Fibroblast of the aortic adventitia (primary cell): ENCODE results near the gene PLXNB1. TPM values are rescaled to one million over a fixed set of nuclear protein-coding genes. Genes with fewer than 3 reads are reported as not detected.

ENCODE experiments used
- DNase-seq: peaks from one replicate; pipeline ENCODE4 v3.0.0-alpha.2; 2010; ENCODE audit warnings: low read depth
- H3K4me3 ChIP-seq: 2 replicates; pipeline ENCODE4 v1.5.1; 2011; ENCODE audit warnings: low read depth, mild to moderate bottlenecking, control low read depth, low read length, moderate library complexity
- total RNA-seq: library from RNA; depleted of rRNA; stranded (reverse); fragments of >200 nt; gene quantifications from 2 replicates; pipeline ENCODE4 v1.2.3, GENCODE V29; 2012; ENCODE audit warnings: low replicate concordance
- TF ChIP-seq, protein P1 (sequence below): IDR thresholded peaks from 2 replicates; pipeline ENCODE4 v1.5.1; 2011; ENCODE audit warnings: mild to moderate bottlenecking, low read length, control low read depth, inconsistent platforms; ENCODE audit not compliant: insufficient read depth

The PLXNB1 gene, protein sequence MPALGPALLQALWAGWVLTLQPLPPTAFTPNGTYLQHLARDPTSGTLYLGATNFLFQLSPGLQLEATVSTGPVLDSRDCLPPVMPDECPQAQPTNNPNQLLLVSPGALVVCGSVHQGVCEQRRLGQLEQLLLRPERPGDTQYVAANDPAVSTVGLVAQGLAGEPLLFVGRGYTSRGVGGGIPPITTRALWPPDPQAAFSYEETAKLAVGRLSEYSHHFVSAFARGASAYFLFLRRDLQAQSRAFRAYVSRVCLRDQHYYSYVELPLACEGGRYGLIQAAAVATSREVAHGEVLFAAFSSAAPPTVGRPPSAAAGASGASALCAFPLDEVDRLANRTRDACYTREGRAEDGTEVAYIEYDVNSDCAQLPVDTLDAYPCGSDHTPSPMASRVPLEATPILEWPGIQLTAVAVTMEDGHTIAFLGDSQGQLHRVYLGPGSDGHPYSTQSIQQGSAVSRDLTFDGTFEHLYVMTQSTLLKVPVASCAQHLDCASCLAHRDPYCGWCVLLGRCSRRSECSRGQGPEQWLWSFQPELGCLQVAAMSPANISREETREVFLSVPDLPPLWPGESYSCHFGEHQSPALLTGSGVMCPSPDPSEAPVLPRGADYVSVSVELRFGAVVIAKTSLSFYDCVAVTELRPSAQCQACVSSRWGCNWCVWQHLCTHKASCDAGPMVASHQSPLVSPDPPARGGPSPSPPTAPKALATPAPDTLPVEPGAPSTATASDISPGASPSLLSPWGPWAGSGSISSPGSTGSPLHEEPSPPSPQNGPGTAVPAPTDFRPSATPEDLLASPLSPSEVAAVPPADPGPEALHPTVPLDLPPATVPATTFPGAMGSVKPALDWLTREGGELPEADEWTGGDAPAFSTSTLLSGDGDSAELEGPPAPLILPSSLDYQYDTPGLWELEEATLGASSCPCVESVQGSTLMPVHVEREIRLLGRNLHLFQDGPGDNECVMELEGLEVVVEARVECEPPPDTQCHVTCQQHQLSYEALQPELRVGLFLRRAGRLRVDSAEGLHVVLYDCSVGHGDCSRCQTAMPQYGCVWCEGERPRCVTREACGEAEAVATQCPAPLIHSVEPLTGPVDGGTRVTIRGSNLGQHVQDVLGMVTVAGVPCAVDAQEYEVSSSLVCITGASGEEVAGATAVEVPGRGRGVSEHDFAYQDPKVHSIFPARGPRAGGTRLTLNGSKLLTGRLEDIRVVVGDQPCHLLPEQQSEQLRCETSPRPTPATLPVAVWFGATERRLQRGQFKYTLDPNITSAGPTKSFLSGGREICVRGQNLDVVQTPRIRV (N-terminal part only)
- total RNA-seq, result 30.0 and 59.5 TPM in 2 replicates

DNA sequence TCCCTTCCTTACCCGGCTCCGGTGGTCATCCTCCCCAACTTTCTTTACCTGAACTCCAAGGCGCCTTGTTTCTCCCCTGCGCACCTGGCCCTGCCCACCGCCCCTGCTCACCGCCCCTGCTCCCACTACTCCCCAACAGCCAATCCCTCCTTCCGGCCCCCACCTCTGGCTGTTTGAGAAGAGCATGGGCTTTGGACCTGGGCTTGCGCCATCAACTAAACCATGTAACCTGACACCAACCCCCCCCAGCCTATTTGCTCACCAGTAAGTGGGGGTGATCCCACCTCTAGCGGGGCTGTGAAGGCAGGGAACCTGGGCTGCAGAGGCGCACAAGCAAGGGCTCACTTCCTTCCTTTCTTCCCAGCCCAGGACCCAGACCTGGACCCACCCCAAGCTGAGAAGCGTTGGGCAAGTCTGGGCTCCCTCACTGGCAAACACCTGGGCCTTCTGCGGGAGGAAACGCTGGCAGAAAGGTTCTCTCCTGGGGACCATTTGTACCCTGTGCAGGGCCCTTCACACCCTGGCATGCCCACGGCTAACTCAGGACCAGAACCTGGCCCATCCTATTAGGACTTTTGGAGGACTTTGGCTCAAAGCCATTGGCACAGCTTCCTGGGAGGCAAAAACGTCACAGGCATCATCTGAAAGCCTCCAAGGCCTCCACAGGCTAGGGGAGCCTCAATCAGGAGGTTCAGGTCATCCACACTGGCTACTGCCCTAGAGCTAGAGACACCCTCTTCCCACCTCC is at the start of gene PLXNB1:
TSS of gene PLXNB1 (minus strand) at position 127 of the 748 bp plus-strand sequence. CDS start 5,475 bp downstream, outside the sequence.
- TF ChIP-seq, protein P1, sequence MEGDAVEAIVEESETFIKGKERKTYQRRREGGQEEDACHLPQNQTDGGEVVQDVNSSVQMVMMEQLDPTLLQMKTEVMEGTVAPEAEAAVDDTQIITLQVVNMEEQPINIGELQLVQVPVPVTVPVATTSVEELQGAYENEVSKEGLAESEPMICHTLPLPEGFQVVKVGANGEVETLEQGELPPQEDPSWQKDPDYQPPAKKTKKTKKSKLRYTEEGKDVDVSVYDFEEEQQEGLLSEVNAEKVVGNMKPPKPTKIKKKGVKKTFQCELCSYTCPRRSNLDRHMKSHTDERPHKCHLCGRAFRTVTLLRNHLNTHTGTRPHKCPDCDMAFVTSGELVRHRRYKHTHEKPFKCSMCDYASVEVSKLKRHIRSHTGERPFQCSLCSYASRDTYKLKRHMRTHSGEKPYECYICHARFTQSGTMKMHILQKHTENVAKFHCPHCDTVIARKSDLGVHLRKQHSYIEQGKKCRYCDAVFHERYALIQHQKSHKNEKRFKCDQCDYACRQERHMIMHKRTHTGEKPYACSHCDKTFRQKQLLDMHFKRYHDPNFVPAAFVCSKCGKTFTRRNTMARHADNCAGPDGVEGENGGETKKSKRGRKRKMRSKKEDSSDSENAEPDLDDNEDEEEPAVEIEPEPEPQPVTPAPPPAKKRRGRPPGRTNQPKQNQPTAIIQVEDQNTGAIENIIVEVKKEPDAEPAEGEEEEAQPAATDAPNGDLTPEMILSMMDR, result no peak
- H3K4me3 ChIP-seq, result peak within 1 kb of the TSS; percentile 74
- DNase-seq, result peak; percentile 63

DNA sequence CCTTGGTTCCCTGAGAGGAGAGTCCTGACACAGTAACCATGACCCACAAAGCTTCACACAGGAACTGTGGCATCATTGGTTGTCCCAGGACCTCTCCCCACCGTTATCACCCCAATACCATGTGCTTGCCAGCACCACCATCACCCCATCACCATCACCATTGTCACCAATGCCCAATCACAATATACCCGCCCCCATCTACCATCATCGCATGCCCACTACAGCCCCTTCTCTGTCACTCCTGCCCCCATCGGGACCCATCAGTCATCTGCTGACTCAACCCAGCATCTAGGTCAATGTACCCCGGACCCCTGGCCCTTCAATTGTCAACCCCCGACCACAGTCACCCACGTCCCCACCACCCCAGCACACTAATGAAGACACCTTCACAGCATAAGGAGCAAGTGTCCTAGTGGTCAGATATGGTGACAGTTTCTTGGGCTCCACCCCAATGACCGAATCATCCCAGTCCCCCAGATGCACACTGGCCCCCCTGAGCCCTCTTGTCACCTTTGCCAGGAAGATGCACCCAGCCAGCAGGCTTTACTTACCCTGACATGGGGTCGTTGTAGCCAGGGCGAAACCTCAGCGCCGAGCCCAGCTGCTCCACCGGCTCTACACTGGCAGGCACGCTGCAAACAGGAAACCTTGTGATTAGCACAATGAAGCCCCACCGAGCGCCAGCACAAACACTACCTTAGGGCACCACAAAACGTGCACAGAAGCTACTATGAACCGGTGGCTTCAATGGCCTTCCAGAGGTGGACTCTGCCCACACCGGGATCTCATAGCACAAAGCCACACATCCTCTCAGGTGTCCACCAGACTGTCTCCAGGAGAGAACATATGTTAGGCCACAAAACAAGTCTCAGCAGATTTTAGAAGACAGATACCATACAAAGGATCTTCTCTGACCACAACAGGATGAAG is 49.0 kb upstream of the PLXNB1 start:
- TF ChIP-seq, protein P1, result no peak
- H3K4me3 ChIP-seq, result no peak overlapping the region
- no peak for DNase-seq

DNA sequence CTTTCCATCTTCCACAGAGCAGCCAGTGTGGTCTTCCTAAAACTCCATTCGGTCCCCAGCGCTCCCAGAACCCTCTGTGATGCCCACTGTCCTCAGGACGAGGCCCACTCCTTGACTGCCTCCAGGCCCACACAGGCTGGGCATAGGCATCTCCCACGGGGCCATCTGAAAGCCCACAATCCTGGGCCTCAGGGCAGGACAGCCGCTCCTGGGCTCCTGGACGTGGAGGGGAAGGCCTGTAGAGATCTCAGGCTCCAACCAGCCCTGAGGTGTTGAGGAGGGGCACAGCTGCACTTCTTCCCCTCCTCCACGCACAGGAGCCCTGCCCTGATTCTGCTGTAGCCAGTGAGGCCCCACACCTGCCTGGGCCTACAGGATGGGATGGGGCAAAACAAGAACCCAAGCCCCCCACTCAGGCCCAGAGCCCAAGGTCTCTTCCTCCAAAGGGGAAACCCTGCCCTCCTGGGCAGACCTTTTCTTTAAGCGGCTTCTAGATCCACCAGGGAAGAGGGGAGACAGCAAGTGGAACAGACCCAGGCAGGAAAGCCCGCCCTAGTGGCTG is 48.2 kb upstream of the PLXNB1 start:
- no peak overlapping the region for H3K4me3 ChIP-seq
- DNase-seq, result no peak
- TF ChIP-seq, protein P1, result no peak

DNA sequence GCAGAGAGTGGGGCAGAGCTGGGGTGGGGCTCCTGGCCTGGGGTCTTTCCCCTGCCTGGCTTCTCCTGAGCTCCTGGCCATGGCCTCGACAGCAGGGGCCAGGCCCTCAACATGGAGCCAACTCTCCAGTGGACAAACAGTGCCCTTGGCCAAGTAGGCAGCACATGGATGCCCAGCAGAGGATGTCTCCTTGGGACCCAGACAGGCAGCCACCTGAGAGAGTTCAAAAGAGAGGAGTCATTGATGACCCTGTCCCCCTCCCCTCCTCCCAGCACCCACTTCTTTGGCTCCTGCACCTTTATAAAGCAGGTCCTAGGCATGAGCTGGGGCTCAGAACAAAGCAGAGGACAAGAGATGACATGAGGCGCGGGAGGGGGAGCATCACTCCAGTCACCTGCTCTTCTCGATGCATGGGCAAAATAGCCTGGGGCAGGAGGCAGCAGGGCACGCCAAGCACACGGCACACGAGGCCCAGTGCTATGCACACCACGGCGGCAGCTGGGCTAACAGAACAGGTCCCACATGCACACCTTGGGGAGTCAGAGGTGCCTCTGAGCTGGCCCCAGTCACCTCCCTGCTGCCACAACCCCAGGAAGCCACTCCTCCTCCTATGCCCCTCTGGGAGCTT is 46.7 kb upstream of the PLXNB1 start:
- no peak overlapping the region for H3K4me3 ChIP-seq
- TF ChIP-seq, protein P1, result no peak
- DNase-seq, result no peak

DNA sequence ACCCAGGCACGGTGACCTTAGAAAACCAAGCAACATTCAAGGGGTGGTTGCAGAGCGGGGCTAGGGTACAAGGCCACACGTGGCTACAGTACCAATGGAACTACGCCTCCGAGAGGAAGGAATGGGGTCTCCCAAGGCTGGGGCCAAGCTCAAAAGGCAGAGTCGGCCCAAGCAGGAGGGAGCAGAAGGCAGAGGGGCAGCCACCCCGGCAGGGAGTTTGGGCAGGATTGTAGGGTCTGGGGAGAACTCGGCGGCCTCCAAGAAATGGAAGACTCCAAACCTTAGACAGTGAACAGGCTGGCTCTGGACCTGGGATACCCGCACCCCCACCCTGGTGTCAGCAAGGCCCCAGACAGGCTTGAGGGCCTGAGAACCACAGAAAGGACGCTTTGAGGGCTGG is 45.3 kb upstream of the PLXNB1 start:
- TF ChIP-seq, protein P1, result no peak
- DNase-seq, result no peak
- H3K4me3 ChIP-seq, result no peak overlapping the region
